Heart left ventricle (tissue), 16 donors: ENCODE results near the gene CTF1. TPM values are rescaled to one million over a fixed set of nuclear protein-coding genes. Genes with fewer than 3 reads are reported as not detected.

Experiments
- ATAC-seq, 4 donors: fragments of 200-7000 bp; cut with Tn5 transposase; one replicate each; pipeline ENCODE4 v1.9.1; 2020 to 2022; ENCODE audit warnings: moderate library complexity in 4 of 4, mild to moderate bottlenecking in 3 of 4, moderate number of reproducible peaks in 1 of 4
- DNase-seq, 5 donors: peaks; one replicate each; pipeline ENCODE4 v3.0.0-alpha.2; 2020
- H3K27ac ChIP-seq, 12 donors: fragments of 200-600 bp; sonication (generic) in 4 of 12; one replicate each; pipeline versions ENCODE4 v1.5.0 to v1.8.0; 2016 to 2022; ENCODE audit warnings: mild to moderate bottlenecking in 2 of 12
- H3K27me3 ChIP-seq, 9 donors: fragments of 200-600 bp; sonication (generic) in 2 of 9; one replicate each; pipeline versions ENCODE4 v1.5.1 to v1.8.0; 2016 to 2022; ENCODE audit warnings: mild to moderate bottlenecking in 3 of 9
- H3K36me3 ChIP-seq, 9 donors: fragments of 200-600 bp; sonication (generic) in 2 of 9; one replicate each; pipeline versions ENCODE4 v1.5.0 to v1.8.0; 2018 to 2022; ENCODE audit warnings: mild to moderate bottlenecking in 2 of 9
- H3K4me1 ChIP-seq, 12 donors: fragments of 200-600 bp; sonication (generic) in 4 of 12; one replicate each; pipeline versions ENCODE4 v1.5.0 to v1.8.0; 2016 to 2022; ENCODE audit warnings: mild to moderate bottlenecking in 3 of 12
- H3K4me3 ChIP-seq, 12 donors: fragments of 200-600 bp; sonication (generic) in 4 of 12; one replicate each; pipeline versions ENCODE4 v1.5.0 to v1.8.0; 2017 to 2022; ENCODE audit warnings: mild to moderate bottlenecking in 9 of 12, moderate library complexity in 4 of 12
- H3K9me3 ChIP-seq, 12 donors: fragments of 200-600 bp; sonication (generic) in 4 of 12; one replicate each; pipeline versions ENCODE4 v1.5.0 to v1.8.0; 2016 to 2022; ENCODE audit warnings: mild to moderate bottlenecking in 1 of 12
- CTCF ChIP-seq, 12 donors: fragments of 200-600 bp; sonication (generic) in 4 of 12; IDR thresholded peaks; one replicate each; pipeline versions ENCODE4 v1.5.0 to v1.8.0; 2018 to 2022; ENCODE audit warnings: antibody characterized with exemption in 12 of 12, mild to moderate bottlenecking in 5 of 12
- POLR2A ChIP-seq, 2 donors: fragments of 450-650 bp; IDR thresholded peaks; one replicate each; pipeline ENCODE4 v1.6.1; 2017; ENCODE audit warnings: antibody characterized with exemption in 2 of 2, mild to moderate bottlenecking in 2 of 2, moderate library complexity in 2 of 2
- WGBS, 4 donors: extraction: QIAGEN DNeasy Blood & Tissue Kit in 2 of 4; methylation state at CpG; one replicate each; pipeline versions ENCODE4 v1.1.5 to v1.1.7; 2013 to 2018; 5-methylcytosine and 5-hydroxymethylcytosine counted together
- intact Hi-C, 10 donors: fragments of 100-400 bp; cut with DNase I; formaldehyde crosslinking; loops; one replicate each; pipeline versions ENCODE4 v1.11.1 to v1.14.2; 2022
- polyA plus RNA-seq, 2 donors: library from polyadenylated mRNA; stranded (reverse); fragments of 200-250 nt; gene quantifications; one replicate each; pipeline ENCODE4 v1.2.3, GENCODE V29; 2013
- total RNA-seq, 9 donors: library from RNA; depleted of rRNA in 2 of 9; stranded (reverse); fragments of >200 nt in 2 of 9; fragmentation: NEBNext Ultra II Directional in 3 of 9; extraction: Animal tissue kit (Norgen Biotek cat#: 25700) in 3 of 9; gene quantifications; one replicate each; pipeline versions ENCODE4 v1.1.0 to v1.2.4, GENCODE V29; 2016 to 2023
- donor health status: ischemic (EF 13 %, LVEDD 7.1; RV severe dilation, severe dysfunction).
- donor health status: healthy with polysubstance abuse.
- donor health status: DM: no; HTN: yes; CAD: no.
- donor health status: DM: no; HTN: no; CAD: no.
- donor health status: ischemic (EF 25% LVEDD 6.9; RV normal size, moderate dysfunction).
- donor health status: ischemic (EF 25% LVEDD 5.7; RV mildly dilated, moderate dysfunction).
- donor health status: healthy.
- donor health status: DM: yes; HTN: yes; CAD: no.
- donor health status: ischemic (EF 35%, LVEDD 5.7; RV mildly dilated, moderate dysfunction).
- donor health status: nonischemic (EF 11% LVEDD 7.7; RV severe dilation, severe dysfunction).
- donor health status: DM: yes; HTN: yes; CAD: no.
- donor health status: PGD.
- donor health status: ischemic (EF 29% LVEDD 5.4; RV normal size, mild dysfunction).
- donor health status: nonischemic (EF 23%, LVEDD 6.1; RV moderate dilation, normal function).

Gene CTF1
- total and polyA plus RNA-seq, 11 donors: 3.7 to 22.2 (median 12.2) TPM

- Histone ChIP-seq H3K27me3 (no peaks in the 10 kb centered on the region), H3K9me3 (no peaks in the 10 kb centered on the region), H3K27ac (peak overlapping the region; percentile 80 to 100 (median 94)), H3K4me3 (peak overlapping the region; percentile 52 to 99 (median 87)), H3K4me1 (peaks cover 3 to 29% (median 20%) of the 10 kb centered on the region in 12 donors), H3K36me3 (peaks cover 0 to 24% (median 13%) of the 10 kb centered on the region in 9 donors)
- intact Hi-C loops: loop anchor here in 6 of 10 donors (1.0 to 10.0 kb wide), 9 partner anchors 19 to 70 kb away; partner anchors contain the start of genes BCL7C (in 2 of the 6) and CTF1 (in 1 of the 6)
- peak in 1 of 2 donors; percentile 86 for TF ChIP-seq POLR2A (IDR thresholded peaks at IDR 0.05)
- peak in 1 of 12 donors; percentile 12 for TF ChIP-seq CTCF (IDR thresholded peaks at IDR 0.05)
- ATAC-seq (peak; percentile 97 to 99 (median 98)), DNase-seq (peak; percentile 92 to 96 (median 95))
- WGBS, 4 donors: 0% methylated on average over 39 to 85 of the region's 85 CpGs
Observed at GRCh38 chr16:30874821-30875717, 21.3 kb upstream of the CTF1 start.

DNA sequence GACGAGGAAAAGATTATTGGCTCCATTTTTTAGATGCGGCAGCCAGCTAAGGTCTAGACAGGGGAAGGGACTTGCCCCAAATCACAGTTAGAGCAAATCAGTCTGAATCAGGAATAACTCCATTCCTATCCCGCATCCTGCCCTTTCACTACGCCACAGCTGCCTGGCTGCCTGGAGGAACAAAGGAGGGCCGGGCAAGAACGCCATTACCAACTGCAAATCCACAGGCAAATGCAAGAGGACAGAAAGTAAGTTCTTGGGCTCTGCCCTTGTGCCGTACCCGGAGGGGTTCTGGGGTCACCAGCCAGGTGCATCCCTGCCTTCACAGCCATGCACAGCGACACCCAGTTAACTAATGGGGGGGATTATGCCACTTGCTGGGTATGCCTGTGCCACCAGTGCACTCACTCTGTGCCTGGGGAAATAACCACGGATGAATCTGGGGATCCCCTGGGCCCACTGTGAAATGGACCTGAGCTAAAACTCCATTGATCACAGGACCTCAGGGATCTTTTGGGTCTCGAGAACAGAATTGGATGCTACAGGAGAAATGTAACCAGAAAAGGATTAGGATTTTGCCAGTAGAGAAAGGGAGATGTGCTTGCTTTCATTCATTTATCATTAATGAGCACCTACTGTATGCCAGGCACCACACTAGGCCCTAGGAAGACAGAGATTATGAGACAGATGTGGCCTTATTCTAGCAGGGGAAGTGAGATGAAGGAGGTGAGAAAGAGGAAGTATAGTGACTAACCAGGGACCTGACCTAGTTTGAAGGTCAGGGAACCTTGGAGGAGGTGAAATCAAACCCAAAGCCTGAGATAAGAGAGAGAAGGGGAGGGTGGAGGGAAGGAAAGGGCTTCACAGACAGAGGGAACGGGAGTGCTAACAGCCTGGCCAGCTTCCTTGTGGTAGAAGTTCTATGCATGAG is 20.3 kb upstream of the CTF1 start:
- WGBS, 4 donors: 10 to 13% (median 13%) methylated on average over 12 of the region's 12 CpGs
- Histone ChIP-seq H3K36me3 (peaks cover 0 to 34% (median 13%) of the 10 kb centered on the region in 9 donors), H3K4me1 (peaks cover 3 to 34% (median 20%) of the 10 kb centered on the region in 12 donors), H3K27ac (peak overlapping the region; percentile 80 to 100 (median 94)), H3K9me3 (no peaks in the 10 kb centered on the region), H3K4me3 (peak overlapping the region; percentile 52 to 99 (median 87)), H3K27me3 (no peaks in the 10 kb centered on the region)
- TF ChIP-seq POLR2A (IDR thresholded peaks at IDR 0.05) (no peak), CTCF (IDR thresholded peaks at IDR 0.05) (no peak)
- ATAC-seq (peak in 2 of 4 donors; percentile 0 to 2), DNase-seq (peak in 1 of 5 donors; percentile 22)
- intact Hi-C loops: loop anchor here in 6 of 10 donors (1.0 to 10.0 kb wide), 8 partner anchors 17 to 71 kb away; partner anchors contain the start of genes BCL7C (in 3 of the 6) and CTF1 (in 1 of the 6)

GRCh38 chr16:30876867-30877266 is 19.5 kb upstream of the CTF1 start:
- Histone ChIP-seq H3K4me3 (peak overlapping the region in 8 of 12 donors; percentile 73 to 99 (median 87)), H3K27ac (peak overlapping the region in 11 of 12 donors; percentile 88 to 100 (median 94)), H3K36me3 (peaks cover 0 to 34% (median 13%) of the 10 kb centered on the region in 9 donors), H3K9me3 (no peaks in the 10 kb centered on the region), H3K27me3 (no peaks in the 10 kb centered on the region), H3K4me1 (peaks cover 3 to 40% (median 20%) of the 10 kb centered on the region in 12 donors)
- DNase-seq: no peak
- intact Hi-C loops: loop anchor here in 4 of 10 donors (2.0 to 10.0 kb wide), 5 partner anchors 16 to 72 kb away; partner anchors contain the start of gene BCL7C (in 1 of the 4)
- no peak for TF ChIP-seq CTCF (IDR thresholded peaks at IDR 0.05)
- TF ChIP-seq POLR2A (IDR thresholded peaks at IDR 0.05): no peak
- 70 to 91% (median 81%) methylated on average over 5 of the region's 5 CpGs for WGBS, 4 donors
- ATAC-seq: no peak
